Spleen (tissue), 11 donors: Measurements from ENCODE around the gene ATG5. TPM values are rescaled to one million over a fixed set of nuclear protein-coding genes. Genes with fewer than 3 reads are reported as not detected.
"Not testable (repeated sequence)": the region's sequence is repeated elsewhere in the genome, so short reads cannot be mapped to it uniquely, and the experiment has no call there.

Experiments
- DNase-seq: peaks from one replicate; pipeline ENCODE4 v3.0.0-alpha.2; 2020
- H3K27ac ChIP-seq, 8 donors: fragments of 200-600 bp; sonication (generic) in 7 of 8; 1 replicate in 4 of 8; 2 replicates in 4 of 8; pipeline versions ENCODE4 v1.5.0 to v1.8.0; 2016 to 2021; ENCODE audit warnings: inconsistent platforms in 4 of 8, mild to moderate bottlenecking in 4 of 8, moderate library complexity in 1 of 8
- H3K27me3 ChIP-seq, 7 donors: fragments of 200-600 bp; sonication (generic) in 6 of 7; replicated peaks in 1 of 7; 1 replicate in 4 of 7; 2 replicates in 3 of 7; pipeline versions ENCODE4 v1.5.0 to v1.8.0; 2016 to 2021; ENCODE audit warnings: inconsistent platforms in 3 of 7, mild to moderate bottlenecking in 1 of 7
- H3K36me3 ChIP-seq, 6 donors: fragments of 200-600 bp; sonication (generic) in 5 of 6; 1 replicate in 4 of 6; 2 replicates in 2 of 6; pipeline versions ENCODE4 v1.5.0 to v1.8.0; 2016 to 2021; ENCODE audit warnings: inconsistent platforms in 2 of 6
- H3K4me1 ChIP-seq, 6 donors: fragments of 200-600 bp; sonication (generic) in 5 of 6; 1 replicate in 3 of 6; 2 replicates in 3 of 6; pipeline versions ENCODE4 v1.5.0 to v1.8.0; 2016 to 2021; ENCODE audit warnings: inconsistent platforms in 3 of 6
- H3K4me3 ChIP-seq, 8 donors: fragments of 200-600 bp; sonication (generic) in 7 of 8; 1 replicate in 4 of 8; 2 replicates in 4 of 8; pipeline versions ENCODE4 v1.5.0 to v1.8.0; 2016 to 2021; ENCODE audit warnings: inconsistent platforms in 4 of 8, mild to moderate bottlenecking in 4 of 8, moderate library complexity in 2 of 8
- H3K9me3 ChIP-seq, 8 donors: fragments of 200-600 bp; sonication (generic) in 7 of 8; 1 replicate in 4 of 8; 2 replicates in 4 of 8; pipeline versions ENCODE4 v1.5.0 to v1.8.0; 2016 to 2021; ENCODE audit warnings: inconsistent platforms in 4 of 8
- CTCF ChIP-seq, 11 experiments: fragments of 200-600 bp in 7 of 11; fragments of 450-650 bp in 4 of 11; sonication (generic) in 4 of 11; IDR thresholded peaks in 8 of 11; conservative IDR thresholded peaks in 3 of 11; 1 replicate in 7 of 11; 2 replicates in 4 of 11; pipeline versions ENCODE4 v1.4.0 to v1.8.0; 2016 to 2021; ENCODE audit warnings: antibody characterized with exemption in 11 of 11, inconsistent platforms in 4 of 11, mild to moderate bottlenecking in 1 of 11
- POLR2A ChIP-seq, 3 donors: fragments of 450-650 bp; IDR thresholded peaks; one replicate each; pipeline ENCODE4 v1.5.1; 2017; ENCODE audit warnings: antibody characterized with exemption in 3 of 3, mild to moderate bottlenecking in 1 of 3
- POLR2AphosphoS5 ChIP-seq, 3 donors: sonication (generic); formaldehyde crosslinking; IDR thresholded peaks; one replicate each; pipeline ENCODE4 v1.5.1; 2017; ENCODE audit warnings: antibody characterized with exemption in 3 of 3
- WGBS, 5 donors: extraction: QIAGEN DNeasy Blood & Tissue Kit in 3 of 5; methylation state at CpG; one replicate each; pipeline versions ENCODE4 v1.1.5 to v1.1.7; 2013 to 2018; 5-methylcytosine and 5-hydroxymethylcytosine counted together
- intact Hi-C: fragments of 100-400 bp; cut with DNase I; formaldehyde crosslinking; loops from one replicate; pipeline ENCODE4 v1.15.0; 2023; ENCODE audit warnings: low total_unique reads
- polyA plus RNA-seq, 3 donors: library from polyadenylated mRNA; stranded (reverse); fragments of 200-250 nt; gene quantifications; one replicate each; pipeline ENCODE4 v1.2.1, GENCODE V29; 2013
- total RNA-seq, 7 donors: library from RNA; depleted of rRNA in 3 of 7; stranded (reverse); fragments of >200 nt in 3 of 7; fragmentation: NEBNext Ultra II Directional in 4 of 7; extraction: Animal tissue kit (Norgen Biotek cat#: 25700) in 4 of 7; gene quantifications; one replicate each; pipeline versions ENCODE4 v1.1.0 to v1.2.1, GENCODE V29; 2016 to 2021
- donor health status: healthy with polysubstance abuse.
- donor health status: DM: no; HTN: no; CAD: no; lungs with moderate emphysema.
- donor health status: DM: no; HTN: no; CAD: no.
- donor health status: Bipolar disorder and iron deficiency.
- donor health status: healthy.
- donor health status: DM: no; HTN: no; CAD: no.
- donor health status: DM: yes; HTN: yes; CAD: no.

The ATG5 gene
- total and polyA plus RNA-seq, 10 donors = 12.1 to 41.6 (median 27.7) TPM

- H3K27me3 ChIP-seq = no peaks in the 10 kb centered on the region
- TF ChIP-seq POLR2A (IDR thresholded peaks at IDR 0.05) (no peak), CTCF (IDR thresholded peaks at IDR 0.05 in 8 of 11, conservative IDR thresholded peaks at IDR 0.05 in 3 of 11) (no peak), POLR2AphosphoS5 (IDR thresholded peaks at IDR 0.05) (no peak)
- no peak overlapping the region for H3K4me3 ChIP-seq
- intact Hi-C loops = no loop called here
- WGBS, 5 donors = 63 to 77% (median 70%) methylated on average over 1 of the region's 1 CpG
- peaks cover 0 to 17% (median 11%) of the 10 kb centered on the region in 8 donors for H3K9me3 ChIP-seq
- H3K36me3 ChIP-seq = peaks cover 0 to 33% (median 15%) of the 10 kb centered on the region in 6 donors
- H3K27ac ChIP-seq = peak overlapping the region in 1 of 8 donors; percentile 4
- DNase-seq = no peak
- H3K4me1 ChIP-seq = peaks cover 0 to 38% (median 12%) of the 10 kb centered on the region in 6 donors
These were observed 52.5 kb downstream of the ATG5 start for GRCh38 chr6:106273087-106273486.

GRCh38 chr6:106272287-106272686 is 53.3 kb downstream of the ATG5 start:
- Histone ChIP-seq H3K36me3 (peaks cover 0 to 26% (median 7%) of the 10 kb centered on the region in 6 donors), H3K27ac (no peak overlapping the region), H3K4me3 (no peak overlapping the region), H3K27me3 (no peaks in the 10 kb centered on the region), H3K9me3 (peaks cover 0 to 25% (median 15%) of the 10 kb centered on the region in 8 donors), H3K4me1 (peaks cover 0 to 38% (median 12%) of the 10 kb centered on the region in 6 donors)
- intact Hi-C loops = no loop called here
- no peak for DNase-seq
- 82 to 96% (median 89%) methylated on average over 4 of the region's 4 CpGs for WGBS, 5 donors
- TF ChIP-seq POLR2AphosphoS5 (IDR thresholded peaks at IDR 0.05) (no peak), POLR2A (IDR thresholded peaks at IDR 0.05) (no peak), CTCF (IDR thresholded peaks at IDR 0.05 in 8 of 11, conservative IDR thresholded peaks at IDR 0.05 in 3 of 11) (no peak)

- DNase-seq = no peak
- H3K4me3 ChIP-seq = no peak overlapping the region
- H3K27ac ChIP-seq = no peak overlapping the region
- H3K27me3 ChIP-seq = no peaks in the 10 kb centered on the region
- WGBS, 5 donors = 85 to 94% (median 91%) methylated on average over 2 of the region's 2 CpGs
- H3K4me1 ChIP-seq = peaks cover 0 to 38% (median 12%) of the 10 kb centered on the region in 6 donors
- peaks cover 0 to 42% (median 31%) of the 10 kb centered on the region in 8 donors for H3K9me3 ChIP-seq
- peaks cover 0 to 18% (median 6%) of the 10 kb centered on the region in 6 donors for H3K36me3 ChIP-seq
- TF ChIP-seq POLR2A (IDR thresholded peaks at IDR 0.05) (no peak), POLR2AphosphoS5 (IDR thresholded peaks at IDR 0.05) (no peak), CTCF (IDR thresholded peaks at IDR 0.05 in 8 of 11, conservative IDR thresholded peaks at IDR 0.05 in 3 of 11) (no peak)
- intact Hi-C loops = no loop called here
These were observed 55.1 kb downstream of the ATG5 start for GRCh38 chr6:106270414-106270813.

- WGBS, 5 donors = 94 to 99% (median 95%) methylated on average over 28 to 43 of the region's 43 CpGs
- H3K36me3 ChIP-seq = peaks cover 0 to 18% (median 6%) of the 10 kb centered on the region in 6 donors
- H3K27ac ChIP-seq, DNase-seq, H3K4me3 ChIP-seq, intact Hi-C loops, H3K27me3 ChIP-seq: not testable (repeated sequence)
- peaks cover 0 to 48% (median 38%) of the 10 kb centered on the region in 8 donors for H3K9me3 ChIP-seq
- peaks cover 0 to 30% (median 7%) of the 10 kb centered on the region in 6 donors for H3K4me1 ChIP-seq
These were observed 56.2 kb downstream of the ATG5 start for GRCh38 chr6:106269268-106269919.

GRCh38 chr6:106268500-106268899 is 57.1 kb downstream of the ATG5 start:
- H3K4me3 ChIP-seq, H3K27me3 ChIP-seq, intact Hi-C loops, H3K27ac ChIP-seq, DNase-seq: not testable (repeated sequence)
- H3K4me1 ChIP-seq = peaks cover 0 to 22% (median 3%) of the 10 kb centered on the region in 6 donors
- WGBS, 5 donors = 96 to 100% (median 99%) methylated on average over 4 of the region's 4 CpGs
- H3K9me3 ChIP-seq = peaks cover 0 to 48% (median 38%) of the 10 kb centered on the region in 8 donors
- H3K36me3 ChIP-seq = peaks cover 0 to 20% (median 6%) of the 10 kb centered on the region in 6 donors

GRCh38 chr6:106264433-106264832 is 61.1 kb downstream of the ATG5 start:
- H3K36me3 ChIP-seq = peaks cover 0 to 44% (median 10%) of the 10 kb centered on the region in 6 donors
- intact Hi-C loops = not testable (repeated sequence)

GRCh38 chr6:106259748-106260147 is 65.8 kb downstream of the ATG5 start:
- 94 to 100% (median 96%) methylated on average over 2 of the region's 2 CpGs for WGBS, 5 donors
- H3K27me3 ChIP-seq, H3K27ac ChIP-seq, intact Hi-C loops, DNase-seq, H3K4me1 ChIP-seq, H3K4me3 ChIP-seq: not testable (repeated sequence)
- H3K36me3 ChIP-seq = peaks cover 0 to 31% (median 6%) of the 10 kb centered on the region in 6 donors
- peaks cover 0 to 10% (median 0%) of the 10 kb centered on the region in 8 donors for H3K9me3 ChIP-seq

More at GRCh38 chr6:106264433-106264832, 61.1 kb downstream of the ATG5 start:
- WGBS, 5 donors = 75 to 100% (median 91%) methylated on average over 2 of the region's 2 CpGs
- H3K9me3 ChIP-seq = peaks cover 0 to 51% (median 36%) of the 10 kb centered on the region in 8 donors
- not testable (repeated sequence) for DNase-seq, H3K4me3 ChIP-seq, H3K27me3 ChIP-seq, H3K4me1 ChIP-seq, H3K27ac ChIP-seq
